WI38 (cell line): ENCODE measurements around the gene P2RY6.

Experiments
- H3K4me3 ChIP-seq: 2 replicates; pipeline ENCODE4 v1.5.1; 2011; ENCODE audit warnings: low read depth, mild to moderate bottlenecking, control low read depth, low read length
- CTCF ChIP-seq: IDR thresholded peaks from 2 replicates; pipeline ENCODE4 v1.5.1; 2012; ENCODE audit warnings: low read depth, mild to moderate bottlenecking, control low read depth, low read length

Gene P2RY6

DNA sequence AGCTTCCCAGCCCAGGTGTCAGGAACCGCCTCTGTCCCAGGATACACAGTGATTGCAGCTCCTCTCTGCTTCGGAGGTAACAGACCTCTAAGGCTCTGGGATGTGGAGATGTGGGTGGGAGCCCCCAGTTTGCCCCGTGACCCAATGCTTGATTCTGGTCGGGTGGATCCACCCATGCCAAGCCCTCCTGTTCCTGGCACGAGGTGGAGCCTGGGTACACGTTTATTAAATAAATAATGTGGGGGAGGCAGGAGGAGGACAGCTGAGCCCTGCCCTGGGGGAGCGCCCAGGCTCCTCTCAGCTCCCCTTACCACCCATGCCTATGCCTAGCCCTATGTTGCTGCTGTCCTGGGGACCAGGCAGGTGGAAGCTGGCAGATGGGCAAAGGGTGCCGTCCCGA, 52.0 kb downstream of the P2RY6 start:
- TF ChIP-seq CTCF, result no peak
- 0 out of 2 replicates have a peak overlapping the region, but pooled peaks have one; percentile 14 for H3K4me3 ChIP-seq

GRCh38 chr11:73324665-73325035, 52.5 kb downstream of the P2RY6 start:
- no peak overlapping the region for H3K4me3 ChIP-seq
- no peak for TF ChIP-seq CTCF

- TF ChIP-seq CTCF, result no peak
- H3K4me3 ChIP-seq, result no peak overlapping the region
Measured at GRCh38 chr11:73325036-73325981, 53.2 kb downstream of the P2RY6 start.

DNA sequence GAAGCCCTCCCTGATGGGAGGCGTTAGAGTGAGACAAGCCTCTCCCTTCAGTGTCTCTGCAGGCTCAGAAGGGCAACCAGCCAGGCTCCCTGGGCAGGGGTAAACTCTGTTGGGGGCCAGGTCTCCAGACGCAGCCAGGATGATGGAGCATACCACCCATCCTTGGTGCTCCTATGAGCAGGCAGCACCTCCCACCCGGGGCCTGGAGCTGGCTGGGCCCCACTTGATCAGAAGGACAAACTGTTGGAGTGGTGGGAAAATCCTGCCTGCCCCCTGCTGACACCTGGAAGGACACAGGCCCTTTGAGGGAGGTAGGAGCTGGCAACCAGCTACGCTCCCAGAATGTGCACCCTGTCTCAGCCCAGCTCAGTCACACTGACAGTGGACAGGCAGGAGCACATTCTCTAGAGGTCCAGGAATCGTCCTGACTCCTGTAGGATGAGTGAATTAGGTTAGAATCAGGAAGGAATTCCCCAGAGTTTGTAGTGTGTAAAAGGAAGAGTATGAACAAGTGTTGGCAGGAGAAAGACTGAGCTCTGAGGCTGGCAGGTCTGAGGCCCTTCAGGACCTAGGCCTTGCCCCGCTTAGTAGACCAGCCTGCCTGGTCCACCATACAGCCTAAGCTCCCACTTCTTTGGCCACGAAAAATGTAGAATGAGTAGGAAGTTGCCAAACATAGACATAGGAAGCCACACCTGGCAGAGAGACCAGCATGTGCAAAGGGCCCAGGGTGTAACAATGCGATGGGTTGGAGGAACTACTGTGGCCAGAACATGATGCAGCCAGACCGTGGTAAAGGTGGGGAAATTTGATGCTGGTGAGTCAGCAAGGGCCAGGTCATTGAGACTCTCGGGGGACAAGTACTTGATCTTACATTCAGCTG, 55.0 kb downstream of the P2RY6 start:
- no peak overlapping the region for H3K4me3 ChIP-seq
- TF ChIP-seq CTCF, result no peak

DNA sequence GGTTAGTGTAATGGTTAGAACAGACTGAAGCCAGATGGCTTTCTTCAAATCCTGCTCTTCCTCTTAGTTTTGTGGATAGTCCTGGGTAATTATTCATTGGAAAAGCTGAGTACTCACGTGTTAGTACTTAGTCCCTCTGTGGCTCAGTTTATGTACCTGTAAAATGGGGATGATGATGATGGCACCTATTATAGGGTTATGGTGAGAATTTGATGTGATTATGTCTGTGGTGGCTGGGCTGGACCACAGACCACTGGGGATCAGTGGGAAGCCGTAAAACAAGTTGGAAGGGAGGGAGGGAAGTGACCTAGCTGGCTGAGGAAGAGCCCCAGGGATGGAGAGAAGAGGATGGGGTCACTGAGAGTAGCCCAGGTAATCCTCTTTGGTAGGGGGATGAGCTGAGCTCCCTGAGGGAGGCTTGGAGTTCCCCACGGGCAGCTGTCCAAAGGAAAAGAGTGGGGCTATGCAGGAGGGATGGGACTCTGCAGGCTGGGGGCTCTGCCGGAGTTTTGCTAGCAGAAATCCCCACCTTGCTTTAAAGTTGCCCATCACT, 55.8 kb downstream of the P2RY6 start:
- H3K4me3 ChIP-seq, result no peak overlapping the region
- TF ChIP-seq CTCF, result no peak

DNA sequence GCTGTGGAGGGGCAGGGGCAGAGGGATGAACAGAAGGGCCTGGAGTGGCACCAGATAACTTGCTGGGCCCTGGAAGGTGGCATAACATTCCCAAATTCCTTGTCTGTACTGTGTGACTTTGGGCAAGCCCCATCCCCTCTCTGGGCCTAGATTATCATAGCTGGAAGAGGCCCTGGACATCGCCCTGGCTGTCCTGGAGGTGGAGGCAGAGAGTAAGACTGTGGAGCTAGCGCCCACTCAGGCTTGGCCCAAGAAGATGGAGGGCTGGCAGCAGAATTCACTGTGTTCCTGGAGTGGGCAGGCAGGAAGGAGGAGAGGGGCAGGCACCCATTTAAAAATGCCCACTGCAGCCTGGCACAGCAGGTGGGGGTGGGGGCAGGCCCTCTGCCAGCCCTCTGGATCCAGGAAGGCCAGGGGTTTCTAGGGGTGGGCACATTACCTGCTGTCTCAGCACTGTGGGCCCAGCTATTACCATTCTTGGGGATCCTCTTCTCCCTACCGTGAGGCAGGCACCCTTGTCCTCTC, 58.5 kb downstream of the P2RY6 start:
- TF ChIP-seq CTCF, result peak; percentile 49
- H3K4me3 ChIP-seq, result no peak overlapping the region
